A549 (cell line): Measurements from ENCODE around the gene CD40LG. TPM values are rescaled to one million over a fixed set of nuclear protein-coding genes. Genes with fewer than 3 reads are reported as not detected.

ENCODE experiments used
- ATAC-seq, 2 experiments: fragments of 200-7000 bp in 1 of 2; fragments of >200 bp in 1 of 2; cut with Nextera tagmentation in 1 of 2; cut with Tn5 transposase in 1 of 2; 3 replicates each; pipeline versions ENCODE4 v1.8.0 to v1.9.1; 2018 to 2020; ENCODE audit warnings: mild to moderate bottlenecking in 1 of 2, moderate library complexity in 1 of 2
- CTCF ChIA-PET: fragments of 300-600 bp; sonication (Branson Sonifier 250); formaldehyde crosslinking; extraction: SDS; loops from one replicate; lab custom pipeline; 2021; ENCODE audit warnings: antibody characterized with exemption, inconsistent platforms; lab: Yijun Ruan, JAX
- POLR2A ChIA-PET: fragments of 350-600 bp; formaldehyde crosslinking; extraction: SDS; loops from one replicate; lab custom pipeline; 2021; ENCODE audit warnings: antibody characterized with exemption, inconsistent platforms; lab: Yijun Ruan, JAX
- DNase-seq, 2 experiments: peaks; one replicate each; pipeline versions ENCODE4 v3.0.0 to v3.0.0-alpha.2; 2011 to 2016; ENCODE audit warnings: low read depth in 1 of 2, low spot score in 1 of 2
- FAIRE-seq: peaks from 2 replicates; lab custom pipeline; 2011; peaks lifted over from hg19 to GRCh38; lab: Jason Lieb, UNC
- H3K27ac ChIP-seq, 2 experiments: fragments of >200 bp; sonication (Bioruptor Twin); formaldehyde crosslinking; 3 replicates each; pipeline ENCODE4 v1.5.1; 2016 to 2017
- H3K4me1 ChIP-seq: fragments of >200 bp; sonication (Bioruptor Twin); formaldehyde crosslinking; 3 replicates; pipeline ENCODE4 v1.6.1; 2016
- H3K4me2 ChIP-seq: fragments of >200 bp; sonication (Bioruptor Twin); formaldehyde crosslinking; 3 replicates; pipeline ENCODE4 v1.6.1; 2016
- H3K4me3 ChIP-seq: fragments of >200 bp; sonication (Bioruptor Twin); formaldehyde crosslinking; 3 replicates; pipeline ENCODE4 v1.5.1; 2016
- H3K9me3 ChIP-seq: fragments of >200 bp; sonication (Bioruptor Twin); formaldehyde crosslinking; 3 replicates; pipeline ENCODE4 v1.6.1; 2016
- CBX2 ChIP-seq: fragments of 200-600 bp; sonication (generic); IDR thresholded peaks from 2 replicates; pipeline ENCODE4 v1.6.1; 2016; ENCODE audit warnings: low read depth, mild to moderate bottlenecking, borderline replicate concordance
- CBX8 ChIP-seq: fragments of 200-600 bp; sonication (generic); IDR thresholded peaks from 2 replicates; pipeline ENCODE4 v1.6.1; 2016
- EP300 ChIP-seq, 2 experiments: fragments of >200 bp; sonication (Bioruptor Twin); formaldehyde crosslinking; IDR thresholded peaks; 2 replicates in 1 of 2; 3 replicates in 1 of 2; pipeline ENCODE4 v1.6.1; 2016 to 2017
- FOSL2 ChIP-seq, 2 experiments: fragments of 450-650 bp in 1 of 2; fragments of >200 bp in 1 of 2; sonication (Bioruptor Twin) in 1 of 2; formaldehyde crosslinking; IDR thresholded peaks; 2 replicates each; pipeline versions ENCODE4 v1.5.0 to v1.6.1; 2016 to 2020; ENCODE audit warnings: mild to moderate bottlenecking in 1 of 2, moderate library complexity in 1 of 2
- FOXS1 ChIP-seq: fragments of 250-450 bp; sonication (Bioruptor Pico); IDR thresholded peaks from 2 replicates; pipeline ENCODE4 v1.5.0; 2020; ENCODE audit warnings: mild to moderate bottlenecking, moderate library complexity
- HDAC2 ChIP-seq: fragments of 200-600 bp; sonication (generic); IDR thresholded peaks from 2 replicates; pipeline ENCODE4 v1.6.1; 2016
- HOXA7 ChIP-seq: fragments of 250-450 bp; sonication (Bioruptor Pico); IDR thresholded peaks from 2 replicates; pipeline ENCODE4 v1.5.0; 2020; ENCODE audit warnings: mild to moderate bottlenecking, moderate library complexity
- HOXB5 ChIP-seq: fragments of 250-450 bp; sonication (Bioruptor Pico); IDR thresholded peaks from 2 replicates; pipeline ENCODE4 v1.5.0; 2020; ENCODE audit warnings: mild to moderate bottlenecking, moderate library complexity
- KDM5A ChIP-seq: fragments of 200-600 bp; sonication (generic); IDR thresholded peaks from 2 replicates; pipeline ENCODE4 v1.6.1; 2016; ENCODE audit warnings: antibody characterized with exemption, mild to moderate bottlenecking
- MAFK ChIP-seq: fragments of 450-650 bp; IDR thresholded peaks from 2 replicates; pipeline ENCODE4 v1.6.1; 2014; ENCODE audit not compliant: partially characterized antibody
- MAZ ChIP-seq: fragments of 150-350 bp; IDR thresholded peaks from 2 replicates; pipeline ENCODE4 v1.6.1; 2014; ENCODE audit warnings: antibody characterized with exemption, low read depth, low read length, borderline replicate concordance
- NFE2L2 ChIP-seq: fragments of 150-350 bp; conservative IDR thresholded peaks from 2 replicates; pipeline ENCODE4 v1.6.1; 2014; ENCODE audit warnings: low read length
- RAD21 ChIP-seq, 2 experiments: fragments of >200 bp in 1 of 2; sonication (Bioruptor Twin) in 1 of 2; formaldehyde crosslinking in 1 of 2; IDR thresholded peaks in 1 of 2; conservative IDR thresholded peaks in 1 of 2; 2 replicates in 1 of 2; 3 replicates in 1 of 2; pipeline ENCODE4 v1.6.1; 2012 to 2018; ENCODE audit warnings: inconsistent platforms in 1 of 2
- RARB ChIP-seq: fragments of 250-450 bp; sonication (Bioruptor Pico); IDR thresholded peaks from 2 replicates; pipeline ENCODE4 v1.8.0; 2021; ENCODE audit warnings: mild to moderate bottlenecking, moderate library complexity
- SREBF2 ChIP-seq: fragments of 450-650 bp; IDR thresholded peaks from 2 replicates; pipeline ENCODE4 v1.6.1; 2014; ENCODE audit warnings: mild to moderate bottlenecking, moderate library complexity
- ZC3H11A ChIP-seq: fragments of 450-650 bp; IDR thresholded peaks from 2 replicates; pipeline ENCODE4 v1.6.1; 2014; ENCODE audit warnings: antibody characterized with exemption, mild to moderate bottlenecking
- ZSCAN20 ChIP-seq: fragments of 250-450 bp; sonication (Bioruptor Pico); IDR thresholded peaks from 2 replicates; pipeline ENCODE4 v1.8.0; 2022; ENCODE audit warnings: mild to moderate bottlenecking, moderate library complexity
- WGBS: methylation state at CpG from one replicate; pipeline ENCODE4 v1.1.6; 2017; ENCODE audit errors: missing lambda C conversion rate; 5-methylcytosine and 5-hydroxymethylcytosine counted together
- polyA plus RNA-seq, 4 experiments: library from polyadenylated mRNA; depleted of rRNA in 3 of 4; stranded (reverse); fragments of >200 nt; fragmentation: RNase III in 1 of 4; extraction: RNeasy Plus Mini Kit Qiagen cat#74134 plus additional on column Dnase treatment in 1 of 4; gene quantifications; 2 replicates in 3 of 4; 3 replicates in 1 of 4; pipeline ENCODE4 v1.2.3, GENCODE V29; 2011 to 2017
- TF ChIP-seq, protein P1 (sequence below): fragments of 150-350 bp; IDR thresholded peaks from 2 replicates; pipeline ENCODE4 v1.6.1; 2014; ENCODE audit warnings: low read depth, mild to moderate bottlenecking, low read length
- TF ChIP-seq, protein P2 (sequence below): fragments of 250-450 bp; sonication (Bioruptor Pico); IDR thresholded peaks from 2 replicates; pipeline ENCODE4 v1.5.0; 2021; ENCODE audit warnings: mild to moderate bottlenecking, moderate library complexity, borderline replicate concordance
- TF ChIP-seq, protein P3 (sequence below): fragments of 250-450 bp; sonication (Bioruptor Pico); IDR thresholded peaks from 2 replicates; pipeline ENCODE4 v1.5.0; 2020; ENCODE audit warnings: low read depth, mild to moderate bottlenecking, moderate library complexity
- TF ChIP-seq, protein P4 (sequence below): fragments of 200-600 bp; sonication (generic); IDR thresholded peaks from 2 replicates; pipeline ENCODE4 v1.6.1; 2016; ENCODE audit warnings: antibody characterized with exemption, mild to moderate bottlenecking, moderate library complexity

CD40LG gene
- polyA plus RNA-seq, 2 of the 4 experiments (the other 2 are of a cell fraction): not detected

DNA sequence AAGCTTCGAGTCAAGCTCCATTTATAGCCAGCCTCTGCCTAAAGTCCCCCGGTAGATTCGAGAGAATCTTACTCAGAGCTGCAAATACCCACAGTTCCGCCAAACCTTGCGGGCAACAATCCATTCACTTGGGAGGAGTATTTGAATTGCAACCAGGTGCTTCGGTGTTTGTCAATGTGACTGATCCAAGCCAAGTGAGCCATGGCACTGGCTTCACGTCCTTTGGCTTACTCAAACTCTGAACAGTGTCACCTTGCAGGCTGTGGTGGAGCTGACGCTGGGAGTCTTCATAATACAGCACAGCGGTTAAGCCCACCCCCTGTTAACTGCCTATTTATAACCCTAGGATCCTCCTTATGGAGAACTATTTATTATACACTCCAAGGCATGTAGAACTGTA, 11.2 kb downstream of the CD40LG start:
- DNase-seq: no peak
- H3K4me3 ChIP-seq: no peak overlapping the region
- 40% methylated on average over 9 of the region's 9 CpGs for WGBS
- CTCF ChIA-PET: interaction anchor here (0.7 to 1.2 kb wide), 2 partner anchors 25 to 61 kb away, joined by 3 read pairs; no protein-coding TSS in a partner anchor
- no peak for TF ChIP-seq HOXB5 (CRISPR knock-in tag)
- TF ChIP-seq MAZ: no peak
- TF ChIP-seq, protein P1, sequence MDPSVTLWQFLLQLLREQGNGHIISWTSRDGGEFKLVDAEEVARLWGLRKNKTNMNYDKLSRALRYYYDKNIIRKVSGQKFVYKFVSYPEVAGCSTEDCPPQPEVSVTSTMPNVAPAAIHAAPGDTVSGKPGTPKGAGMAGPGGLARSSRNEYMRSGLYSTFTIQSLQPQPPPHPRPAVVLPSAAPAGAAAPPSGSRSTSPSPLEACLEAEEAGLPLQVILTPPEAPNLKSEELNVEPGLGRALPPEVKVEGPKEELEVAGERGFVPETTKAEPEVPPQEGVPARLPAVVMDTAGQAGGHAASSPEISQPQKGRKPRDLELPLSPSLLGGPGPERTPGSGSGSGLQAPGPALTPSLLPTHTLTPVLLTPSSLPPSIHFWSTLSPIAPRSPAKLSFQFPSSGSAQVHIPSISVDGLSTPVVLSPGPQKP: no peak
- no peak for TF ChIP-seq CBX8
- TF ChIP-seq ZC3H11A: no peak
- TF ChIP-seq HOXA7 (CRISPR knock-in tag): no peak
- TF ChIP-seq KDM5A: no peak
- TF ChIP-seq SREBF2: no peak
- TF ChIP-seq FOSL2 (IDR thresholded peaks at IDR 0.05): no peak
- TF ChIP-seq FOSL2 (CRISPR knock-in tag; IDR thresholded peaks at IDR 0.05): no peak
- TF ChIP-seq NFE2L2: no peak
- TF ChIP-seq ZSCAN20 (CRISPR knock-in tag): no peak
- TF ChIP-seq, protein P2, sequence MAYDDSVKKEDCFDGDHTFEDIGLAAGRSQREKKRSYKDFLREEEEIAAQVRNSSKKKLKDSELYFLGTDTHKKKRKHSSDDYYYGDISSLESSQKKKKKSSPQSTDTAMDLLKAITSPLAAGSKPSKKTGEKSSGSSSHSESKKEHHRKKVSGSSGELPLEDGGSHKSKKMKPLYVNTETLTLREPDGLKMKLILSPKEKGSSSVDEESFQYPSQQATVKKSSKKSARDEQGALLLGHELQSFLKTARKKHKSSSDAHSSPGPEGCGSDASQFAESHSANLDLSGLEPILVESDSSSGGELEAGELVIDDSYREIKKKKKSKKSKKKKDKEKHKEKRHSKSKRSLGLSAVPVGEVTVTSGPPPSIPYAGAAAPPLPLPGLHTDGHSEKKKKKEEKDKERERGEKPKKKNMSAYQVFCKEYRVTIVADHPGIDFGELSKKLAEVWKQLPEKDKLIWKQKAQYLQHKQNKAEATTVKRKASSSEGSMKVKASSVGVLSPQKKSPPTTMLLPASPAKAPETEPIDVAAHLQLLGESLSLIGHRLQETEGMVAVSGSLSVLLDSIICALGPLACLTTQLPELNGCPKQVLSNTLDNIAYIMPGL: no peak
- no peak for TF ChIP-seq FOXS1 (CRISPR knock-in tag)
- H3K27ac ChIP-seq: no peak overlapping the region
- no peak for FAIRE-seq
- POLR2A ChIA-PET: no interaction called here
- ATAC-seq: no peak
- no peak overlapping the region for H3K4me2 ChIP-seq
- H3K4me1 ChIP-seq: no peaks in the 10 kb centered on the region
- H3K9me3 ChIP-seq: no peaks in the 10 kb centered on the region

DNA sequence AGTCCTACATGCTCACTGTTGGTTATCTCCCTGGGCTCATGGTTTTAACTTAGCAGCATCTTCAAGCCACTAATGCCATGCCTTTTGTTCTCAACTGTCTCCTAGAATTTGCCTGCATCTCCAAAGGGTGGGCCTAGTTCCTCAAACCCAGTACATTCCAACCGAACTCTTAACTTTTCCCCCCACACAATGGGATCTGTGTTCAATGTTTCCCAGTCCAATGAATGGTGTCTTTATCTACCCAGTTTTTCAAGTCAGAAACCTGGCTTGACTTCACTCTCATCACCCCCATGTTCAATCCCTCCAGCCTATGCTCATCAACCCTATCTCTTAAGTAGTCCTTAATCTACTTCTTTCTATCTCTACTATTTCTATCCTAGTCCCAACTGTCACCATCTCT, 12.9 kb downstream of the CD40LG start:
- TF ChIP-seq MAFK (no peak), ZSCAN20 (CRISPR knock-in tag) (no peak), HOXB5 (CRISPR knock-in tag) (no peak), CBX2 (no peak), MAZ (no peak), HOXA7 (CRISPR knock-in tag) (no peak), ZC3H11A (no peak)
- TF ChIP-seq, protein P3, sequence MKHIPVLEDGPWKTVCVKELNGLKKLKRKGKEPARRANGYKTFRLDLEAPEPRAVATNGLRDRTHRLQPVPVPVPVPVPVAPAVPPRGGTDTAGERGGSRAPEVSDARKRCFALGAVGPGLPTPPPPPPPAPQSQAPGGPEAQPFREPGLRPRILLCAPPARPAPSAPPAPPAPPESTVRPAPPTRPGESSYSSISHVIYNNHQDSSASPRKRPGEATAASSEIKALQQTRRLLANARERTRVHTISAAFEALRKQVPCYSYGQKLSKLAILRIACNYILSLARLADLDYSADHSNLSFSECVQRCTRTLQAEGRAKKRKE (CRISPR knock-in tag): no peak
- TF ChIP-seq, protein P2: no peak
- no peak overlapping the region for H3K4me3 ChIP-seq
- H3K9me3 ChIP-seq: 0 out of 3 replicates have a peak, but pooled peaks cover 5% of the 10 kb centered on the region
- FAIRE-seq: no peak
- ChIA-PET POLR2A (no interaction called here), CTCF (no interaction called here)
- no peak overlapping the region for H3K4me2 ChIP-seq
- H3K4me1 ChIP-seq: no peaks in the 10 kb centered on the region
- H3K27ac ChIP-seq: no peak overlapping the region
- 6% methylated on average over 1 of the region's 1 CpG for WGBS
- DNase-seq: no peak
- no peak for ATAC-seq

DNA sequence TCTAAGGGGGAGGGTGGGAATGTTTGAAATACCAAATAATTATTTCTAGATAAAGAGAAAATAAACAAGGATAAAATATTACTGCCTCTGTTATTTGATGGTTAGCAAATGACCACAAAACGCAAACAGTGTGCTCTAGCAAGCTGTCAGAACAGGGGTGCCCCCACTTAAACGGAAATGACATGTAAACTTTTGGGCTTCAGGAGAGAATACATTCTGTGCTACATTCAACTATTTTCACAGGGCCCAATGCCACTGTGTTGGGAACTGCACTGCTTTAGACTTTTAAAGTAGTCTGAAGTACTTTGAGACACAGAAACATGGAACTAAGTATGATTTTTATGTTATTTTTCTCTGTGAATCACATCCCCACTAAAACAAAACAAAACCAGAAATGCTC, 14.1 kb downstream of the CD40LG start:
- WGBS: 11% methylated on average over 2 of the region's 2 CpGs
- ChIA-PET CTCF (no interaction called here), POLR2A (no interaction called here)
- ATAC-seq (no peak), FAIRE-seq (no peak), DNase-seq (no peak)
- H3K4me3 ChIP-seq: no peak overlapping the region
- H3K4me2 ChIP-seq: no peak overlapping the region
- no peak overlapping the region for H3K27ac ChIP-seq
- H3K9me3 ChIP-seq: 0 out of 3 replicates have a peak, but pooled peaks cover 5% of the 10 kb centered on the region
- H3K4me1 ChIP-seq: no peaks in the 10 kb centered on the region
- TF ChIP-seq MAFK: no peak
- no peak for TF ChIP-seq NFE2L2
- TF ChIP-seq, protein P4, sequence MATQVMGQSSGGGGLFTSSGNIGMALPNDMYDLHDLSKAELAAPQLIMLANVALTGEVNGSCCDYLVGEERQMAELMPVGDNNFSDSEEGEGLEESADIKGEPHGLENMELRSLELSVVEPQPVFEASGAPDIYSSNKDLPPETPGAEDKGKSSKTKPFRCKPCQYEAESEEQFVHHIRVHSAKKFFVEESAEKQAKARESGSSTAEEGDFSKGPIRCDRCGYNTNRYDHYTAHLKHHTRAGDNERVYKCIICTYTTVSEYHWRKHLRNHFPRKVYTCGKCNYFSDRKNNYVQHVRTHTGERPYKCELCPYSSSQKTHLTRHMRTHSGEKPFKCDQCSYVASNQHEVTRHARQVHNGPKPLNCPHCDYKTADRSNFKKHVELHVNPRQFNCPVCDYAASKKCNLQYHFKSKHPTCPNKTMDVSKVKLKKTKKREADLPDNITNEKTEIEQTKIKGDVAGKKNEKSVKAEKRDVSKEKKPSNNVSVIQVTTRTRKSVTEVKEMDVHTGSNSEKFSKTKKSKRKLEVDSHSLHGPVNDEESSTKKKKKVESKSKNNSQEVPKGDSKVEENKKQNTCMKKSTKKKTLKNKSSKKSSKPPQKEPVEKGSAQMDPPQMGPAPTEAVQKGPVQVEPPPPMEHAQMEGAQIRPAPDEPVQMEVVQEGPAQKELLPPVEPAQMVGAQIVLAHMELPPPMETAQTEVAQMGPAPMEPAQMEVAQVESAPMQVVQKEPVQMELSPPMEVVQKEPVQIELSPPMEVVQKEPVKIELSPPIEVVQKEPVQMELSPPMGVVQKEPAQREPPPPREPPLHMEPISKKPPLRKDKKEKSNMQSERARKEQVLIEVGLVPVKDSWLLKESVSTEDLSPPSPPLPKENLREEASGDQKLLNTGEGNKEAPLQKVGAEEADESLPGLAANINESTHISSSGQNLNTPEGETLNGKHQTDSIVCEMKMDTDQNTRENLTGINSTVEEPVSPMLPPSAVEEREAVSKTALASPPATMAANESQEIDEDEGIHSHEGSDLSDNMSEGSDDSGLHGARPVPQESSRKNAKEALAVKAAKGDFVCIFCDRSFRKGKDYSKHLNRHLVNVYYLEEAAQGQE: no peak
- no peak for TF ChIP-seq EP300 (IDR thresholded peaks at IDR 0.05)
- TF ChIP-seq, protein P3 (CRISPR knock-in tag): no peak
- no peak for TF ChIP-seq ZSCAN20 (CRISPR knock-in tag)
- TF ChIP-seq RAD21 (conservative IDR thresholded peaks at IDR 0.05 in 1 of 2, IDR thresholded peaks at IDR 0.05 in 1 of 2): no peak
- TF ChIP-seq HDAC2: no peak
- TF ChIP-seq CBX8: no peak
- TF ChIP-seq ZC3H11A: no peak
- no peak for TF ChIP-seq FOXS1 (CRISPR knock-in tag)
- TF ChIP-seq RARB (CRISPR knock-in tag): no peak
